Skeletal muscle tissue (tissue), 4 donors: Measurements from ENCODE around the gene ACTL6B. TPM values are rescaled to one million over a fixed set of nuclear protein-coding genes. Genes with fewer than 3 reads are reported as not detected.

Experiments used
- H3K27ac ChIP-seq: one replicate; pipeline ENCODE4 v1.7.0; 2013; ENCODE audit warnings: mild to moderate bottlenecking, low read depth, low read length, inconsistent platforms
- H3K27me3 ChIP-seq, 3 donors: one replicate each; pipeline ENCODE4 v1.7.0; 2013; ENCODE audit warnings: low read length in 3 of 3; ENCODE audit not compliant: control insufficient read depth in 3 of 3, insufficient read depth in 3 of 3
- H3K36me3 ChIP-seq, 3 donors: one replicate each; pipeline ENCODE4 v1.7.0; 2013; ENCODE audit warnings: low read length in 3 of 3; ENCODE audit not compliant: control insufficient read depth in 3 of 3, insufficient read depth in 3 of 3
- H3K4me1 ChIP-seq, 3 donors: one replicate each; pipeline ENCODE4 v1.7.0; 2013; ENCODE audit warnings: low read length in 3 of 3, mild to moderate bottlenecking in 3 of 3; ENCODE audit not compliant: control insufficient read depth in 3 of 3, insufficient read depth in 3 of 3
- H3K4me3 ChIP-seq, 3 donors: one replicate each; pipeline ENCODE4 v1.7.0; 2013; ENCODE audit warnings: low read length in 3 of 3
- H3K9ac ChIP-seq, 3 donors: one replicate each; pipeline ENCODE4 v1.7.0; 2013; ENCODE audit warnings: low read length in 3 of 3, mild to moderate bottlenecking in 3 of 3, moderate library complexity in 2 of 3, low read depth in 1 of 3
- H3K9me3 ChIP-seq, 3 donors: one replicate each; pipeline ENCODE4 v1.7.0; 2013; ENCODE audit warnings: low read length in 3 of 3; ENCODE audit not compliant: control insufficient read depth in 3 of 3
- total RNA-seq: library from RNA; depleted of rRNA; stranded (reverse); fragments of >200 nt; gene quantifications from one replicate; pipeline ENCODE4 v1.2.3, GENCODE V29; 2014
- donor health status: Osteomylitis.

Gene ACTL6B
- total RNA-seq, 1 donor from 2014 or later: not detected

GRCh38 chr7:100685049-100685605 lies 28.9 kb upstream of the ACTL6B start:
- no peak overlapping the region for H3K4me3 ChIP-seq
- H3K9me3 ChIP-seq: no peaks in the 10 kb centered on the region
- no peaks in the 10 kb centered on the region for H3K27me3 ChIP-seq
- no peak overlapping the region for H3K9ac ChIP-seq
- peaks cover 59 to 73% (median 70%) of the 10 kb centered on the region in 3 donors for H3K36me3 ChIP-seq
- H3K4me1 ChIP-seq: peaks cover 9 to 18% (median 16%) of the 10 kb centered on the region in 3 donors
- H3K27ac ChIP-seq: no peak overlapping the region

GRCh38 chr7:100684534-100685042 lies 28.3 kb upstream of the ACTL6B start:
- Histone ChIP-seq H3K27me3 (no peaks in the 10 kb centered on the region), H3K9ac (no peak overlapping the region), H3K4me1 (peaks cover 4 to 15% (median 11%) of the 10 kb centered on the region in 3 donors), H3K4me3 (no peak overlapping the region), H3K9me3 (no peaks in the 10 kb centered on the region), H3K27ac (no peak overlapping the region), H3K36me3 (peaks cover 60 to 70% (median 69%) of the 10 kb centered on the region in 3 donors)

GRCh38 chr7:100683659-100684533 lies 27.6 kb upstream of the ACTL6B start:
- no peak overlapping the region for H3K4me3 ChIP-seq
- H3K27me3 ChIP-seq: no peaks in the 10 kb centered on the region
- H3K27ac ChIP-seq: no peak overlapping the region
- peaks cover 63 to 68% (median 65%) of the 10 kb centered on the region in 3 donors for H3K36me3 ChIP-seq
- H3K4me1 ChIP-seq: peaks cover 0 to 9% (median 5%) of the 10 kb centered on the region in 3 donors
- no peaks in the 10 kb centered on the region for H3K9me3 ChIP-seq
- H3K9ac ChIP-seq: no peak overlapping the region

- Histone ChIP-seq H3K9me3 (no peaks in the 10 kb centered on the region), H3K36me3 (peaks cover 61 to 70% (median 68%) of the 10 kb centered on the region in 3 donors), H3K9ac (no peak overlapping the region), H3K4me1 (peaks cover 0 to 4% (median 0%) of the 10 kb centered on the region in 3 donors), H3K27me3 (no peaks in the 10 kb centered on the region), H3K4me3 (no peak overlapping the region), H3K27ac (no peak overlapping the region)
Measured at GRCh38 chr7:100682991-100683658, 26.9 kb upstream of the ACTL6B start.

- H3K27me3 ChIP-seq: no peaks in the 10 kb centered on the region
- no peak overlapping the region for H3K27ac ChIP-seq
- no peak overlapping the region for H3K9ac ChIP-seq
- peaks cover 0 to 4% (median 0%) of the 10 kb centered on the region in 3 donors for H3K4me1 ChIP-seq
- H3K9me3 ChIP-seq: no peaks in the 10 kb centered on the region
- no peak overlapping the region for H3K4me3 ChIP-seq
- H3K36me3 ChIP-seq: peaks cover 64 to 73% (median 71%) of the 10 kb centered on the region in 3 donors
Measured at GRCh38 chr7:100682228-100682741, 26.0 kb upstream of the ACTL6B start.

- Histone ChIP-seq H3K36me3 (peaks cover 64 to 73% (median 72%) of the 10 kb centered on the region in 3 donors), H3K4me3 (no peak overlapping the region), H3K27ac (no peak overlapping the region), H3K9ac (no peak overlapping the region), H3K9me3 (no peaks in the 10 kb centered on the region), H3K4me1 (peaks cover 2 to 4% (median 4%) of the 10 kb centered on the region in 3 donors), H3K27me3 (no peaks in the 10 kb centered on the region)
Measured at GRCh38 chr7:100681491-100682227, 25.4 kb upstream of the ACTL6B start.

GRCh38 chr7:100680576-100681271 lies 24.5 kb upstream of the ACTL6B start:
- Histone ChIP-seq H3K9ac (peak overlapping the region in 1 of 3 donors; percentile 16), H3K36me3 (peaks cover 59 to 69% (median 66%) of the 10 kb centered on the region in 3 donors), H3K4me3 (no peak overlapping the region), H3K27me3 (no peaks in the 10 kb centered on the region), H3K9me3 (no peaks in the 10 kb centered on the region), H3K4me1 (peaks cover 5 to 9% (median 6%) of the 10 kb centered on the region in 3 donors), H3K27ac (no peak overlapping the region)

GRCh38 chr7:100679927-100680575 lies 23.8 kb upstream of the ACTL6B start:
- H3K4me1 ChIP-seq: peaks cover 5 to 9% (median 6%) of the 10 kb centered on the region in 3 donors
- no peaks in the 10 kb centered on the region for H3K9me3 ChIP-seq
- H3K27me3 ChIP-seq: no peaks in the 10 kb centered on the region
- H3K9ac ChIP-seq: peak overlapping the region in 1 of 3 donors; percentile 16
- H3K27ac ChIP-seq: no peak overlapping the region
- peaks cover 52 to 62% (median 59%) of the 10 kb centered on the region in 3 donors for H3K36me3 ChIP-seq
- H3K4me3 ChIP-seq: no peak overlapping the region
